Measurements from ENCODE around the gene SPOCK2.
A peak's percentile ranks its signal among the peaks of the same experiment; 100 is the strongest.

SPOCK2 gene

GRCh38 chr10:72041491-72041890 is 46.9 kb downstream of the SPOCK2 start:
- H3K4me3 ChIP-seq (ENCODE audit: low read depth, low read length): no peak overlapping the region
- no peak for TF ChIP-seq CTCF (conservative IDR thresholded peaks at IDR 0.05; ENCODE audit: low read depth, low read length)
- DNase-seq (ENCODE audit: low read depth): no peak

- DNase-seq (ENCODE audit: low read depth): no peak
- H3K4me3 ChIP-seq (ENCODE audit: low read depth, low read length): no peak overlapping the region
- TF ChIP-seq CTCF (conservative IDR thresholded peaks at IDR 0.05; ENCODE audit: low read depth, low read length): no peak
Measured at GRCh38 chr10:72039377-72039776, 49.0 kb downstream of the SPOCK2 start.

- peak; percentile 27 for DNase-seq (ENCODE audit: low read depth)
- no peak for TF ChIP-seq CTCF (conservative IDR thresholded peaks at IDR 0.05; ENCODE audit: low read depth, low read length)
- no peak overlapping the region for H3K4me3 ChIP-seq (ENCODE audit: low read depth, low read length)
Measured at GRCh38 chr10:72038458-72039001, 49.8 kb downstream of the SPOCK2 start.

GRCh38 chr10:72037811-72038210 is 50.5 kb downstream of the SPOCK2 start:
- TF ChIP-seq CTCF (conservative IDR thresholded peaks at IDR 0.05; ENCODE audit: low read depth, low read length): no peak
- no peak overlapping the region for H3K4me3 ChIP-seq (ENCODE audit: low read depth, low read length)
- DNase-seq (ENCODE audit: low read depth): no peak

GRCh38 chr10:72037266-72037665 is 51.1 kb downstream of the SPOCK2 start:
- no peak overlapping the region for H3K4me3 ChIP-seq (ENCODE audit: low read depth, low read length)
- TF ChIP-seq CTCF (conservative IDR thresholded peaks at IDR 0.05; ENCODE audit: low read depth, low read length): no peak
- DNase-seq (ENCODE audit: low read depth): no peak

GRCh38 chr10:72035252-72035887 is 53.0 kb downstream of the SPOCK2 start:
- no peak for TF ChIP-seq CTCF (conservative IDR thresholded peaks at IDR 0.05; ENCODE audit: low read depth, low read length)
- peak; percentile 13 for DNase-seq (ENCODE audit: low read depth)
- H3K4me3 ChIP-seq (ENCODE audit: low read depth, low read length): no peak overlapping the region

GRCh38 chr10:72034761-72035160 is 53.6 kb downstream of the SPOCK2 start:
- DNase-seq (ENCODE audit: low read depth): no peak
- no peak overlapping the region for H3K4me3 ChIP-seq (ENCODE audit: low read depth, low read length)

More at GRCh38 chr10:72034761-72035160, 53.6 kb downstream of the SPOCK2 start:
- no peak for TF ChIP-seq CTCF (conservative IDR thresholded peaks at IDR 0.05; ENCODE audit: low read depth, low read length)
